PC-3 (cell line): Measurements from ENCODE around the gene GOLGA6C. TPM values are rescaled to one million over a fixed set of nuclear protein-coding genes. Genes with fewer than 3 reads are reported as not detected.

Experiments
- ATAC-seq: fragments of 200-7000 bp; cut with Tn5 transposase; 2 replicates; pipeline ENCODE4 v1.9.1; 2020; ENCODE audit warnings: mild to moderate bottlenecking, moderate library complexity
- BruUV-seq: library from RNA; stranded (reverse); fragments of 400-500 nt; replicated peaks from 2 replicates; lab custom pipeline; 2021; lab: Mats Ljungman, UMichigan
- CTCF ChIA-PET: fragments of 300-600 bp; sonication (Branson Sonifier 250); formaldehyde crosslinking; loops from one replicate; lab custom pipeline; 2022; ENCODE audit warnings: antibody characterized with exemption; lab: Charles Lee
- POLR2A ChIA-PET: fragments of 300-600 bp; sonication (Branson Sonifier 250); formaldehyde crosslinking; loops from one replicate; lab custom pipeline; 2022; ENCODE audit warnings: antibody characterized with exemption; ENCODE audit not compliant: unreplicated experiment; lab: Charles Lee
- DNase-seq: peaks from one replicate; pipeline ENCODE4 v3.0.0-alpha.2; 2015
- H2AFZ ChIP-seq: fragments of 300-600 bp; sonication (generic); 2 replicates; pipeline ENCODE4 v1.6.0; 2016; ENCODE audit warnings: antibody characterized with exemption, low read length
- H3F3A ChIP-seq: fragments of 300-600 bp; sonication (generic); one replicate; pipeline ENCODE4 v1.6.0; 2017; ENCODE audit warnings: antibody characterized with exemption, low read length, control low read depth, mild to moderate bottlenecking; ENCODE audit not compliant: unreplicated experiment
- H3K27ac ChIP-seq: fragments of 300-600 bp; sonication (generic); 2 replicates; pipeline ENCODE4 v1.5.1; 2016; ENCODE audit warnings: mild to moderate bottlenecking, low read length
- H3K27me3 ChIP-seq: fragments of 300-600 bp; sonication (generic); 2 replicates; pipeline ENCODE4 v1.6.1; 2016; ENCODE audit warnings: low read length, mixed read lengths
- H3K36me3 ChIP-seq: fragments of 300-600 bp; sonication (generic); 2 replicates; pipeline ENCODE4 v1.6.1; 2016; ENCODE audit warnings: low read depth, mixed run types, low read length, mixed read lengths
- H3K4me1 ChIP-seq: fragments of 300-600 bp; sonication (generic); 2 replicates; pipeline ENCODE4 v1.5.1; 2016; ENCODE audit warnings: low read length; ENCODE audit not compliant: insufficient read depth
- H3K4me2 ChIP-seq: fragments of 300-600 bp; sonication (generic); 2 replicates; pipeline ENCODE4 v1.6.0; 2016; ENCODE audit warnings: low read length
- H3K4me3 ChIP-seq: fragments of 300-600 bp; sonication (generic); 2 replicates; pipeline ENCODE4 v1.5.1; 2016; ENCODE audit warnings: mild to moderate bottlenecking, low read length, mixed read lengths
- H3K79me2 ChIP-seq: fragments of 300-600 bp; sonication (generic); 2 replicates; pipeline ENCODE4 v1.6.1; 2017; ENCODE audit warnings: low read length, mixed read lengths
- H3K9ac ChIP-seq: fragments of 300-600 bp; sonication (generic); 2 replicates; pipeline ENCODE4 v1.6.0; 2016; ENCODE audit warnings: mild to moderate bottlenecking, low read length
- H3K9me2 ChIP-seq: fragments of 300-600 bp; sonication (generic); replicated peaks from 2 replicates; pipeline ENCODE4 v1.6.1; 2016; ENCODE audit warnings: mixed run types, low read length, mixed read lengths
- H3K9me3 ChIP-seq: fragments of 300-600 bp; sonication (generic); 2 replicates; pipeline ENCODE4 v1.6.1; 2016; ENCODE audit warnings: low read length, mixed read lengths
- H4K20me1 ChIP-seq: fragments of 300-600 bp; sonication (generic); 2 replicates; pipeline ENCODE4 v1.6.1; 2016; ENCODE audit warnings: low read length, mixed read lengths
- EZH2 ChIP-seq: fragments of 300-600 bp; sonication (generic); IDR thresholded peaks from one replicate; pipeline ENCODE4 v1.6.1; 2017; ENCODE audit warnings: antibody characterized with exemption, mild to moderate bottlenecking, low read length; ENCODE audit not compliant: unreplicated experiment
- EZH2phosphoT487 ChIP-seq: fragments of 300-600 bp; sonication (generic); IDR thresholded peaks from 2 replicates; pipeline ENCODE4 v1.6.1; 2018; ENCODE audit warnings: mild to moderate bottlenecking, antibody characterized with exemption, low read length, borderline replicate concordance
- intact Hi-C: fragments of 100-400 bp; cut with micrococcal nuclease; formaldehyde crosslinking; loops from 2 replicates; pipeline ENCODE4 v1.9.0; 2023
- total RNA-seq: library from RNA; depleted of rRNA; stranded (reverse); fragments of >200 nt; gene quantifications from 2 replicates; pipeline ENCODE4 v1.2.3, GENCODE V29; 2014
- TF ChIP-seq, protein P1 (sequence below): fragments of 300-600 bp; sonication (generic); conservative IDR thresholded peaks from 2 replicates; pipeline ENCODE4 v1.5.1; 2017; ENCODE audit warnings: antibody characterized with exemption, low read depth, mild to moderate bottlenecking, low read length

Gene GOLGA6C
- total RNA-seq, 1 experiment from 2014 or later = not detected

DNA sequence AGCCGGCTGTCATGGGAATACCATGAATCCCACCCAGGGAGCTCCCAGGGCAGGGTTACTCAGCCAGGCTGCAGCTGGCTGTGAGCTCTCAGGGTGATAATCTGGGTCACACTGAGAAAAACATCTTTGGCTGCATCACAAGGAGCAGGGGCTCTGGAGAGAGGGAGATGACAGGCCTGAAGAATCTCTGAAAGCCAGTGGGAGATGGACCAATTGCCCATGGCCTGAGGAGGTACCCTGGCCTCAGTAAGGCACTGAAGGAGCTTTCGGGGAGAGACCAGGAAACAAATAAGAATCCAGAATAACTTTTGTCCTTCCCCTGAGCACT is 28.2 kb upstream of the GOLGA6C start:
- CTCF ChIA-PET = no interaction called here
- POLR2A ChIA-PET = no interaction called here
- no peak overlapping the region for H3K4me3 ChIP-seq
- H3K9ac ChIP-seq = no peak overlapping the region
- H3K4me2 ChIP-seq = no peak overlapping the region
- intact Hi-C loops = no loop called here
- BruUV-seq = no TSS peak
- H3K4me1 ChIP-seq = no peaks in the 10 kb centered on the region
- no peaks in the 10 kb centered on the region for H3K9me2 ChIP-seq
- DNase-seq (no peak), ATAC-seq (no peak)
- H3K36me3 ChIP-seq = no peaks in the 10 kb centered on the region
- TF ChIP-seq EZH2phosphoT487 = no peak
- TF ChIP-seq EZH2 = no peak
- TF ChIP-seq, protein P1, sequence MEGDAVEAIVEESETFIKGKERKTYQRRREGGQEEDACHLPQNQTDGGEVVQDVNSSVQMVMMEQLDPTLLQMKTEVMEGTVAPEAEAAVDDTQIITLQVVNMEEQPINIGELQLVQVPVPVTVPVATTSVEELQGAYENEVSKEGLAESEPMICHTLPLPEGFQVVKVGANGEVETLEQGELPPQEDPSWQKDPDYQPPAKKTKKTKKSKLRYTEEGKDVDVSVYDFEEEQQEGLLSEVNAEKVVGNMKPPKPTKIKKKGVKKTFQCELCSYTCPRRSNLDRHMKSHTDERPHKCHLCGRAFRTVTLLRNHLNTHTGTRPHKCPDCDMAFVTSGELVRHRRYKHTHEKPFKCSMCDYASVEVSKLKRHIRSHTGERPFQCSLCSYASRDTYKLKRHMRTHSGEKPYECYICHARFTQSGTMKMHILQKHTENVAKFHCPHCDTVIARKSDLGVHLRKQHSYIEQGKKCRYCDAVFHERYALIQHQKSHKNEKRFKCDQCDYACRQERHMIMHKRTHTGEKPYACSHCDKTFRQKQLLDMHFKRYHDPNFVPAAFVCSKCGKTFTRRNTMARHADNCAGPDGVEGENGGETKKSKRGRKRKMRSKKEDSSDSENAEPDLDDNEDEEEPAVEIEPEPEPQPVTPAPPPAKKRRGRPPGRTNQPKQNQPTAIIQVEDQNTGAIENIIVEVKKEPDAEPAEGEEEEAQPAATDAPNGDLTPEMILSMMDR = no peak
- no peak overlapping the region for H2AFZ ChIP-seq
- no peak overlapping the region for H3K27ac ChIP-seq
- H4K20me1 ChIP-seq = no peaks in the 10 kb centered on the region
- no peaks in the 10 kb centered on the region for H3K27me3 ChIP-seq
- H3F3A ChIP-seq = no peaks in the 10 kb centered on the region
- H3K9me3 ChIP-seq = no peaks in the 10 kb centered on the region
- no peaks in the 10 kb centered on the region for H3K79me2 ChIP-seq

DNA sequence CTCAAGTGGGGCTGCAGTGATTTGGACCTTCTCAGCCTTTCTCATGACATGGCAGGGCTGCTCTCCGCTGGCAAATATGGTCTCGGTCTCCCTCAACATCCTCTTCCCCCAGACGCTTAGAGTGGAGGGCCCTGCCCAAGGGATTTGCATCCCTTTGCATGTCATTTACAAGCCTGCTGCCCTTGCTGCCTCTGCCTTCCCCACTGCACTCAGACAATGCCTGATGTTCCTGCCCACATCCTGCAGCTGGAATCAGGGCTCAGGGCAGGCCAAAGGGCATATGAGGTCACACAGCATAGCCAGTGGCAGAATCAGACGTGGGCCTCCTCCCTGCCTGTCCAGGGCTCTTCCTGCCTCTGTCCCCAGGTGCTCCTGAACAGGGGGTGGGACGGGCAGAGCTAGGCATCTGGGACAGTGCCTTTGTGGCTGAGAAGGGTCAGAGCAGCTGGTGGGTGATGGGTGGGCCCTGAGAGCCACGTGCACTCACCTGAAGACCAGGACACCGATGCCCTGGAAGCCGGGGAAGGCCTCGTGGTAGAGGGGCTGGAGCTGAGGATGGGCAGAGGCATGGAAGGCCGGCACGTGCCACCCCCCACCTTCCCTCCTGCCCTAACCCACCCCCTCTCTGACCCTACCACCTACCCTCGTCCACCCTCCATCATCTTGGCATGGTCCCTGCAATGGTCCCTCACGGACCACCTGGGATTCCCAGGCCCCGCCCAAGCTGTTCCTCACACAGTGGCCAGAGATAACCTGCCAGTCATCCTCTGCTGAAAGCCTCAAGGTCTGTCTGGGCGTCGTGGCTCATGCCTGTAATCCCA is 27.4 kb upstream of the GOLGA6C start:
- ATAC-seq = no peak
- Histone ChIP-seq H4K20me1 (no peaks in the 10 kb centered on the region), H3F3A (no peaks in the 10 kb centered on the region), H3K36me3 (no peaks in the 10 kb centered on the region), H3K4me1 (no peaks in the 10 kb centered on the region), H3K79me2 (no peaks in the 10 kb centered on the region), H3K9ac (no peak overlapping the region), H3K9me3 (no peaks in the 10 kb centered on the region), H3K27me3 (no peaks in the 10 kb centered on the region), H3K4me2 (no peak overlapping the region), H3K4me3 (no peak overlapping the region), H3K27ac (no peak overlapping the region), H3K9me2 (no peaks in the 10 kb centered on the region), H2AFZ (no peak overlapping the region)
- CTCF ChIA-PET = interaction anchor here (0.6 kb wide), 1 partner anchor 105 kb away, joined by 3 read pairs; no protein-coding TSS in a partner anchor
- intact Hi-C loops = no loop called here
- TF ChIP-seq, protein P1 = no peak
- TF ChIP-seq EZH2 (no peak), EZH2phosphoT487 (no peak)
- DNase-seq = no peak
- POLR2A ChIA-PET = no interaction called here
- no TSS peak for BruUV-seq

DNA sequence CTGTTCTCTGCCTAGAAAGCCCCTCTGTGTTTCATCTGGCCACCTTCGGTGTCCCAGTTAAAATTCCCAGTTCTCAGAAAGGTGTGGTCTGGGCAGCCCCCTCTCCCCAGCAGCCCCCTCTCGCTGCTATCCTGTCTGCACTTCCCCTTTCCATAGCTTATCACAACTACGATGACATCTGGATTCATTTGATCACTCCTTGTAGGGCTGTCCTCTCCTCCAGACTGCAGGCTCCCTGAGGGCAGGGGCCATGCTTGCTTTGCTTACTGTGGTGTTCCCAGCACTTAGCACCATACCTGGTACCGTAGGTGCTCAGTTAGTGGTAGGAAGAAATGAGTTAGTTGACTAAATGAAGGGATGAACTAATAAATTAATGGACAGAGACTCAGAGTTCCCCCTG is 26.3 kb upstream of the GOLGA6C start:
- Histone ChIP-seq H4K20me1 (no peaks in the 10 kb centered on the region), H2AFZ (no peak overlapping the region), H3K4me2 (no peak overlapping the region), H3K27ac (no peak overlapping the region), H3F3A (no peaks in the 10 kb centered on the region), H3K27me3 (no peaks in the 10 kb centered on the region), H3K36me3 (no peaks in the 10 kb centered on the region), H3K4me1 (no peaks in the 10 kb centered on the region), H3K9me2 (no peaks in the 10 kb centered on the region), H3K9ac (no peak overlapping the region), H3K79me2 (no peaks in the 10 kb centered on the region), H3K4me3 (no peak overlapping the region), H3K9me3 (no peaks in the 10 kb centered on the region)
- DNase-seq (no peak), ATAC-seq (no peak)
- ChIA-PET POLR2A (no interaction called here), CTCF (no interaction called here)
- TF ChIP-seq EZH2phosphoT487 = no peak
- TF ChIP-seq EZH2 = no peak
- BruUV-seq = no TSS peak
- intact Hi-C loops = no loop called here
